Esophagus muscularis mucosa (tissue), 4 donors: ENCODE results near the gene TSC2. TPM values are rescaled to one million over a fixed set of nuclear protein-coding genes. Genes with fewer than 3 reads are reported as not detected.
"Not testable (repeated sequence)": the region's sequence is repeated elsewhere in the genome, so short reads cannot be mapped to it uniquely, and the experiment has no call there.

ENCODE experiments used
- DNase-seq: peaks from one replicate; pipeline ENCODE4 v3.0.0-alpha.2; 2017; ENCODE audit errors: extremely low spot score
- H3K27ac ChIP-seq, 4 donors: fragments of 200-600 bp; sonication (generic); replicated peaks in 1 of 4; 1 replicate in 3 of 4; 2 replicates in 1 of 4; pipeline ENCODE4 v1.5.1; 2016 to 2019; ENCODE audit warnings: mild to moderate bottlenecking in 1 of 4
- H3K27me3 ChIP-seq, 4 donors: fragments of 200-600 bp; sonication (generic); one replicate each; pipeline versions ENCODE4 v1.5.1 to v1.6.0; 2016 to 2019
- H3K36me3 ChIP-seq, 4 donors: fragments of 200-600 bp; sonication (generic); one replicate each; pipeline ENCODE4 v1.5.1; 2016 to 2019
- H3K4me1 ChIP-seq, 4 donors: fragments of 200-600 bp; sonication (generic); one replicate each; pipeline ENCODE4 v1.5.1; 2016 to 2019
- H3K4me3 ChIP-seq, 4 donors: fragments of 200-600 bp; sonication (generic); 1 replicate in 2 of 4; 2 replicates in 2 of 4; pipeline ENCODE4 v1.5.1; 2016 to 2019; ENCODE audit warnings: mild to moderate bottlenecking in 4 of 4, moderate library complexity in 1 of 4
- H3K9me3 ChIP-seq, 4 donors: fragments of 200-600 bp; sonication (generic); 1 replicate in 3 of 4; 2 replicates in 1 of 4; pipeline ENCODE4 v1.5.1; 2016 to 2019
- EP300 ChIP-seq: sonication (generic); formaldehyde crosslinking; IDR thresholded peaks from one replicate; pipeline ENCODE4 v1.6.1; 2017; ENCODE audit warnings: antibody characterized with exemption
- POLR2A ChIP-seq: fragments of 450-650 bp; IDR thresholded peaks from one replicate; pipeline ENCODE4 v1.6.1; 2017; ENCODE audit warnings: antibody characterized with exemption, moderate library complexity, mild to moderate bottlenecking, low read depth
- POLR2AphosphoS5 ChIP-seq, 2 donors: sonication (generic); formaldehyde crosslinking; IDR thresholded peaks; one replicate each; pipeline ENCODE4 v1.6.1; 2017; ENCODE audit warnings: antibody characterized with exemption in 2 of 2
- WGBS: methylation state at CpG from one replicate; pipeline ENCODE4 v1.1.5; 2018; 5-methylcytosine and 5-hydroxymethylcytosine counted together
- intact Hi-C: fragments of 100-400 bp; cut with DNase I; formaldehyde crosslinking; loops from one replicate; pipeline ENCODE4 v1.15.1; 2023
- total RNA-seq, 4 donors: library from RNA; depleted of rRNA; stranded (reverse); fragments of >200 nt; gene quantifications; one replicate each; pipeline versions ENCODE4 v1.1.0 to v1.2.1, GENCODE V29; 2016
- TF ChIP-seq, protein P1 (sequence below), 3 experiments: fragments of 200-600 bp in 2 of 3; fragments of 450-650 bp in 1 of 3; sonication (generic) in 2 of 3; IDR thresholded peaks; one replicate each; pipeline ENCODE4 v1.5.1; 2017 to 2019; ENCODE audit warnings: antibody characterized with exemption in 3 of 3, mild to moderate bottlenecking in 2 of 3, moderate library complexity in 1 of 3

Gene TSC2
- total RNA-seq, 4 donors from 2014 or later: 41.3 to 71.7 (median 52.0) TPM

DNA sequence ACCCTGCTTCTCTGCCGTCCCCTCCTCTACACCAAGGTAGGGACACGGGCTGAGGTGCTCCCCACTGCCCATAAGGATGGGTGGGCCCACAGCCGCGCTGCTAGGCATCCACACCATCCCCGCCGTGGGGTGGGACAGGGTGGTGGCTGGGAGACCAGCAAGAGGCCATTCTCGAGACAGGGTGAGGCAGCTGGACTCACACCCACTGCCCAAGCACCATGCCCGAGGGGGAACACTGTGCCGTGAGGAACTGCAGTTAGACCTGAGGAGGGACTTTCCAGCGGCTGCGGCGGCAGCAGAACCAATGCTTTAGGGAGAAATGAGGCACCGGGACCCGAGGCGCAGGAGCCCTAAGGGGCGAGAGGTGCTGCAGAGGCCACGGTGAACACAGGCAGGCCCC lies 74.6 kb downstream of the TSC2 start:
- 46% methylated on average over 9 of the region's 17 CpGs for WGBS
- H3K27me3 ChIP-seq: no peaks in the 10 kb centered on the region
- H3K4me1 ChIP-seq: peaks cover 65 to 98% (median 93%) of the 10 kb centered on the region in 4 donors
- H3K27ac ChIP-seq: peak overlapping the region; percentile 96 to 98 (median 97)
- DNase-seq: no peak
- no peaks in the 10 kb centered on the region for H3K9me3 ChIP-seq
- intact Hi-C loops: no loop called here
- no peak for TF ChIP-seq EP300
- no peak for TF ChIP-seq POLR2AphosphoS5 (IDR thresholded peaks at IDR 0.05)
- TF ChIP-seq, protein P1, sequence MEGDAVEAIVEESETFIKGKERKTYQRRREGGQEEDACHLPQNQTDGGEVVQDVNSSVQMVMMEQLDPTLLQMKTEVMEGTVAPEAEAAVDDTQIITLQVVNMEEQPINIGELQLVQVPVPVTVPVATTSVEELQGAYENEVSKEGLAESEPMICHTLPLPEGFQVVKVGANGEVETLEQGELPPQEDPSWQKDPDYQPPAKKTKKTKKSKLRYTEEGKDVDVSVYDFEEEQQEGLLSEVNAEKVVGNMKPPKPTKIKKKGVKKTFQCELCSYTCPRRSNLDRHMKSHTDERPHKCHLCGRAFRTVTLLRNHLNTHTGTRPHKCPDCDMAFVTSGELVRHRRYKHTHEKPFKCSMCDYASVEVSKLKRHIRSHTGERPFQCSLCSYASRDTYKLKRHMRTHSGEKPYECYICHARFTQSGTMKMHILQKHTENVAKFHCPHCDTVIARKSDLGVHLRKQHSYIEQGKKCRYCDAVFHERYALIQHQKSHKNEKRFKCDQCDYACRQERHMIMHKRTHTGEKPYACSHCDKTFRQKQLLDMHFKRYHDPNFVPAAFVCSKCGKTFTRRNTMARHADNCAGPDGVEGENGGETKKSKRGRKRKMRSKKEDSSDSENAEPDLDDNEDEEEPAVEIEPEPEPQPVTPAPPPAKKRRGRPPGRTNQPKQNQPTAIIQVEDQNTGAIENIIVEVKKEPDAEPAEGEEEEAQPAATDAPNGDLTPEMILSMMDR (IDR thresholded peaks at IDR 0.05): no peak
- TF ChIP-seq POLR2A: no peak
- peaks cover 0 to under 1% (median 0%) of the 10 kb centered on the region in 4 donors for H3K36me3 ChIP-seq
- peak overlapping the region; percentile 30 to 47 (median 38) for H3K4me3 ChIP-seq

- Histone ChIP-seq H3K4me3 (peak overlapping the region; percentile 22 to 50 (median 42)), H3K4me1 (peaks cover 67 to 97% (median 92%) of the 10 kb centered on the region in 4 donors), H3K27ac (peak overlapping the region; percentile 96 to 98 (median 97))
- peak; percentile 58 to 65 for TF ChIP-seq POLR2AphosphoS5 (IDR thresholded peaks at IDR 0.05)
- H3K36me3 ChIP-seq, DNase-seq, intact Hi-C loops, H3K27me3 ChIP-seq, H3K9me3 ChIP-seq: not testable (repeated sequence)
- WGBS: 15% methylated on average over 4 of the region's 26 CpGs
These were observed 75.3 kb downstream of the TSC2 start for GRCh38 chr16:2122934-2123683.

DNA sequence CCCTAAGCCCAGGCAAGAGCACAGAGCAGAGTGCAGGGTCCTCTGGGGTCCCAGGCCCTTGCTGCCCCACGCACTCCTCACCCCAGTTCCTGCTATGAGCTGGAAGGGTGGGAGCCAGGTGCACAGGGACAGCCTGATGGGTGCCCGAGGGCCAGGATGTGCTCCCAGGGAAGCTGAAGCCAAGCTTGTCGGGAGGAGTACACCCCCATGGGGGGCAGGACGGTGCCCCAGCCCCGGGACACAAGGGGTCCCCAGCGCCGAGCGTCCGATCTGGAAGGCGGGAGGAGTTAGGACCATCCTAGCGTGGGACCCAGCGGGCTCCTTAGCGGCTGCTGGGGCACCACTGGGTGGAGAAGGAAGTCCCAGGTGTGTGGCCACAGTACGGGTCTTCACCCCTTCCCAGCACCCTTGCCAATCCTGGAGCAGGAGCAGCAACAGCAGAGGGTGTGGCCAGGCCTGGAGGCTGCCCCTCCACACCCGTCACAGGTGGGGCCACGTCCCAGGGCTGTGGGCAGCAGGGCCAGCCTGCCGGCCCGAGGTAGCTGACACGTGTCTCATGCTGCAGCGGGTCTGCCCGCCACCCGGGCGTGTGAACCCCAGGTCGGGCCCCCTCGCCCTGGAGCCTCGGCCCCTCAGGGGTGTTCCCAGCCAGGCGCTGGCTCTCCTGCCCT lies 76.1 kb downstream of the TSC2 start:
- peak overlapping the region; percentile 44 to 61 (median 50) for H3K4me3 ChIP-seq
- intact Hi-C loops, H3K9me3 ChIP-seq, H3K36me3 ChIP-seq, H3K27me3 ChIP-seq, DNase-seq: not testable (repeated sequence)
- H3K27ac ChIP-seq: peak overlapping the region; percentile 96 to 98 (median 97)
- peaks cover 74 to 96% (median 94%) of the 10 kb centered on the region in 4 donors for H3K4me1 ChIP-seq
- no CpG with 5 or more reads among the region's 27 CpGs for WGBS

DNA sequence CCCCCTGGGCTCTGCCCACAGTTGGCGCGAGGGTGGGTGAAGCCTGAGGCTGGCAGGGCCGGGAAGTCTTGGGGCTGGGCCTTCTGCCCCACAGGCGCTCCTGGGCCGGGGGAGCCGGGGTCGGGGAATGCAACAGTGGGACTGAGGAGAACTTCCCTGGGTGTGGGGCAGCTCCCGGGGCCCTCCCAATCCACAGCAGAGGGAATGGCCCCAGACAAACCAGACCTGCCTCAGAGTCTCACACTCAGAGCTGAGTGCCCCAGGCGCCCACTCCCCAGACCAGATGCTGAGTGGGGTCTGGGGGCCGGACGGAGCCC lies 76.5 kb downstream of the TSC2 start:
- H3K4me3 ChIP-seq: peak overlapping the region; percentile 44 to 61 (median 50)
- H3K27me3 ChIP-seq, H3K36me3 ChIP-seq, DNase-seq, H3K9me3 ChIP-seq, intact Hi-C loops: not testable (repeated sequence)
- 4% methylated on average over 4 of the region's 11 CpGs for WGBS
- H3K4me1 ChIP-seq: peaks cover 76 to 96% (median 93%) of the 10 kb centered on the region in 4 donors
- H3K27ac ChIP-seq: peak overlapping the region; percentile 96 to 98 (median 97)

DNA sequence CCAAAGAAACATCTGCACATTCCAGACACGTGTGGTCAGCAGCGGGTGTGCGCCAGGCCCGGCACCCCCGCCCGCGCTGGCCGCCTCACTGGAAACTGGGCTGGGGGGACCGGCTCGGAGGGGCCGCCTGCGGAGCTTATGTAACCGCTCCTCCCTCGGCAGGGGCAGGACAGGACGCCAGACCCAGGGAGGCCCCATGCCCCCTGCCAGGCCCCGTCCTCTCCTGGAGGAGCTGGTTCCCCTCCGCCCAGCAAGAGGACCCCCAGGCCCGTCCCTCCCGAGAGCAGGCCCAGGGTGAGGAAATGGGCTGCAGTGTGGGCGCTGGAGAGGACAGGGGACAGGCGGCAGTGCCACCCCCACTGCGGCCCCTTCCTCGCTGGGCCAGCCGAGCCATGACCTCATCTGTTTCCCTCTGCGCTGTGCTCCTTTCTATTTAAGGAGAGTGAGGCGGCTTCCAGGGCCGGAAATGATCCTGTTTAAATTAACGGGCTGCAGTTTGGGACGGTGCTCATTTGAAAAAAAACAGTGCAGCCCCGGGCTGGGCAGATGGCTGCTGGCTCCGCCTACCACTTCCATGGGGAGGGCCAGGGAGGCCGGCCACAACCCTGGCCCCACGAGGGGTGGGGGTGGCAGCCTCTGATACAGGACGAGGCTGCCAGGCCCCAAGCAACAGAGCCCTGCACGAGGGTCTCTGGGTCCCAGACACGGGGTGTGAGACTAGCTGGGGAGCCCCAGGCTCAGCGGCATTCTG lies 77.1 kb downstream of the TSC2 start:
- DNase-seq, H3K9me3 ChIP-seq, H3K36me3 ChIP-seq, H3K27me3 ChIP-seq, intact Hi-C loops: not testable (repeated sequence)
- peak; percentile 67 to 87 for TF ChIP-seq POLR2AphosphoS5 (IDR thresholded peaks at IDR 0.05)
- Histone ChIP-seq H3K4me1 (peaks cover 76 to 96% (median 94%) of the 10 kb centered on the region in 4 donors), H3K4me3 (peak overlapping the region; percentile 44 to 61 (median 50)), H3K27ac (peak overlapping the region; percentile 96 to 98 (median 97))
- 0% methylated on average over 5 of the region's 37 CpGs for WGBS

- DNase-seq, intact Hi-C loops, H3K27me3 ChIP-seq, H3K9me3 ChIP-seq, H3K36me3 ChIP-seq: not testable (repeated sequence)
- WGBS: 33% methylated on average over 10 of the region's 11 CpGs
- Histone ChIP-seq H3K4me1 (peaks cover 80 to 96% (median 94%) of the 10 kb centered on the region in 4 donors), H3K27ac (peak overlapping the region; percentile 96 to 98 (median 97)), H3K4me3 (peak overlapping the region; percentile 44 to 61 (median 50))
These were observed 77.8 kb downstream of the TSC2 start for GRCh38 chr16:2125609-2126008.

DNA sequence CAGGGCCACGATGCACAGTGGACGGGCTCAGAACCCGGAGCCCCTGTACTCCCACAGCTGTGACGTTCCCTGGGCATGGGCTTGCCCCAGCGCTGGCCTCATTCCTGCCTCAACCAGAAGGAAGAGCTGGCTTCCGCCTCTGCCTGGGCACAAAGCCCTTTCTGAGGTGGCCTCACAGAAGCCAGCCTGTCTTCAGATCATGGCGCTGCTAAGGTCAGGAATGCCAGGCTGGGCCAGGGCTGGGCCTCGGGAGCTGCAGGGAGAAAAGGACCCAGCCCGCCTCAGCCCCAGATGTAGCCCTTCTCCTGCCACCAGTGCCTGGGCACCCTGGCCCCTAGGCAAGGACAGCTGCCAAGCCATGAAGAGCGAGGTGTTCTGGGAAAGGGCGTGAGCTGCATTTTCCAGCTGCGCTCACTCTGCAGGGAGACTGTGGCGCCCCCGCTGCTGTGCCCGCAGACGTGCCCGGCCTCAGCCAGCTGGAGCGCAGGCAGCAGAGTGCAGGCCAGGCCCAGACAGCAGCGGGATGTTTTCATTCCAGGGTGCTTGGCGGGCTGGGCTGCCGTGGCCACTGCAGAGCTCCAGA lies 78.5 kb downstream of the TSC2 start:
- DNase-seq: not testable (repeated sequence)
- H3K4me3 ChIP-seq: peak overlapping the region; percentile 44 to 61 (median 50)

More for the DNA sequence above, 78.5 kb downstream of the TSC2 start:
- H3K4me1 ChIP-seq: peaks cover 75 to 96% (median 94%) of the 10 kb centered on the region in 4 donors
- intact Hi-C loops, H3K36me3 ChIP-seq, H3K9me3 ChIP-seq, H3K27me3 ChIP-seq: not testable (repeated sequence)
- peak; percentile 72 to 78 for TF ChIP-seq POLR2AphosphoS5 (IDR thresholded peaks at IDR 0.05)
- TF ChIP-seq, protein P1 (IDR thresholded peaks at IDR 0.05): peak in 1 of 3 experiments; percentile 14
- peak overlapping the region; percentile 96 to 98 (median 97) for H3K27ac ChIP-seq
- 33% methylated on average over 2 of the region's 21 CpGs for WGBS
